Measurements from ENCODE around the gene CNTNAP5. TPM values are rescaled to one million over a fixed set of nuclear protein-coding genes. Genes with fewer than 3 reads are reported as not detected.

Gene CNTNAP5
- total RNA-seq, 2 donors from 2014 or later: 0.11 TPM; not detected in 1

GRCh38 chr2:124540805-124541204 is 515.7 kb downstream of the CNTNAP5 start:
- intact Hi-C loops (cut with DNase I): loop anchor here (5.0 kb wide), 1 partner anchor 151 kb away; no protein-coding TSS in a partner anchor
- no peak for DNase-seq (ENCODE audit: low spot score)
- Histone ChIP-seq H3K27me3 (replicated peaks; ENCODE audit: insufficient read depth) (no peaks in the 10 kb centered on the region), H3K27ac (no peak overlapping the region), H3K36me3 (no peaks in the 10 kb centered on the region), H3K4me1 (replicated peaks) (no peaks in the 10 kb centered on the region), H3K4me3 (no peak overlapping the region), H3K9me3 (no peaks in the 10 kb centered on the region)
- WGBS: 89% methylated on average over 3 of the region's 3 CpGs
- TF ChIP-seq POLR2AphosphoS5 (IDR thresholded peaks at IDR 0.05): no peak

GRCh38 chr2:124542932-124543640 is 518.0 kb downstream of the CNTNAP5 start:
- Histone ChIP-seq H3K36me3 (no peaks in the 10 kb centered on the region), H3K9me3 (no peaks in the 10 kb centered on the region), H3K4me3 (no peak overlapping the region), H3K27ac (no peak overlapping the region), H3K4me1 (replicated peaks) (no peaks in the 10 kb centered on the region), H3K27me3 (replicated peaks; ENCODE audit: insufficient read depth) (no peaks in the 10 kb centered on the region)
- WGBS: 19% methylated on average over 10 of the region's 10 CpGs
- intact Hi-C loops (cut with DNase I): loop anchor here (5.0 kb wide), 1 partner anchor 149 kb away; no protein-coding TSS in a partner anchor
- DNase-seq (ENCODE audit: low spot score): no peak
- TF ChIP-seq POLR2AphosphoS5 (IDR thresholded peaks at IDR 0.05) (peak; percentile 17), POLR2A (IDR thresholded peaks at IDR 0.05) (no peak)

GRCh38 chr2:124547700-124548099 is 522.6 kb downstream of the CNTNAP5 start:
- Histone ChIP-seq H3K9me3 (no peaks in the 10 kb centered on the region), H3K27ac (no peak overlapping the region), H3K4me1 (replicated peaks) (no peaks in the 10 kb centered on the region), H3K27me3 (replicated peaks; ENCODE audit: insufficient read depth) (no peaks in the 10 kb centered on the region), H3K4me3 (no peak overlapping the region), H3K36me3 (no peaks in the 10 kb centered on the region)
- TF ChIP-seq POLR2AphosphoS5 (IDR thresholded peaks at IDR 0.05) (no peak), CTCF (IDR thresholded peaks at IDR 0.05) (no peak), POLR2A (IDR thresholded peaks at IDR 0.05) (no peak)
- WGBS: 59% methylated on average over 3 of the region's 3 CpGs
- intact Hi-C loops (cut with DNase I): no loop called here
- no peak for DNase-seq (ENCODE audit: low spot score)

- no peaks in the 10 kb centered on the region for H3K9me3 ChIP-seq
- intact Hi-C loops (cut with DNase I): no loop called here
- no peaks in the 10 kb centered on the region for H3K4me1 ChIP-seq (replicated peaks)
- no peaks in the 10 kb centered on the region for H3K36me3 ChIP-seq
- TF ChIP-seq POLR2A (IDR thresholded peaks at IDR 0.05): no peak
- TF ChIP-seq POLR2AphosphoS5 (IDR thresholded peaks at IDR 0.05): no peak
- TF ChIP-seq CTCF (IDR thresholded peaks at IDR 0.05): no peak
- no peaks in the 10 kb centered on the region for H3K27me3 ChIP-seq (replicated peaks; ENCODE audit: insufficient read depth)
- H3K4me3 ChIP-seq: no peak overlapping the region
- DNase-seq (ENCODE audit: low spot score): no peak
- H3K27ac ChIP-seq: no peak overlapping the region
- WGBS: 41% methylated on average over 6 of the region's 6 CpGs
Measured at GRCh38 chr2:124558277-124558905, 533.3 kb downstream of the CNTNAP5 start.

GRCh38 chr2:124559236-124559635 is 534.1 kb downstream of the CNTNAP5 start:
- TF ChIP-seq POLR2AphosphoS5 (IDR thresholded peaks at IDR 0.05) (no peak), CTCF (IDR thresholded peaks at IDR 0.05) (no peak), POLR2A (IDR thresholded peaks at IDR 0.05) (no peak)
- intact Hi-C loops (cut with DNase I): no loop called here
- no peak overlapping the region for H3K4me3 ChIP-seq
- no peaks in the 10 kb centered on the region for H3K9me3 ChIP-seq
- no peaks in the 10 kb centered on the region for H3K36me3 ChIP-seq
- H3K27me3 ChIP-seq (replicated peaks; ENCODE audit: insufficient read depth): no peaks in the 10 kb centered on the region
- no peak overlapping the region for H3K27ac ChIP-seq
- DNase-seq (ENCODE audit: low spot score): no peak
- no peaks in the 10 kb centered on the region for H3K4me1 ChIP-seq (replicated peaks)
- WGBS: 88% methylated on average over 2 of the region's 2 CpGs
